ENCODE data around the gene SMAD2. TPM values are rescaled to one million over a fixed set of nuclear protein-coding genes. Genes with fewer than 3 reads are reported as not detected.

Gene SMAD2
- total and polyA plus RNA-seq, 9 of the 15 experiments (the other 6 are each of a cell fraction or from before 2014, with no cell fraction given): 9.2 to 49.6 (median 33.7) TPM

DNA sequence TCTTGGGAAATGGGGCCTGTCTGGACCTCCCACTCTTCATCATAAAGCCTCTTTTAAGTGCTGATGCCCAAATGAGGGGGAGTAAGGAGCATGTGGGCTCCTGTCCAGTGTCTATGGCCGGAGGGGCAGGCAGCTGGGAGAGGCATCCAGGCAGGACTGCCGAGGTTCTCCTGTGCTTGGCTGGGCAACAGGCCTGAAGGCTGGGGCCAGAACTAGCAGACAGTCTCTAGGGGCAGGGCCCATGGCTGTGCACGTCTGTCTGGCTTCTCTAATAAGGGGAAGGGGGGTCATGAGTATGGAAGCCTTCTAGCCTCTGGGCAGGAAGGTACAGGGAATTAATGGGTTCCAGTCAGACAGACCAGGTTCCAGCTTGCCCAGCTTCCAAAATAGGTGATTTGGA is 128.6 kb downstream of the SMAD2 start:
- DNase-seq (ENCODE audit: extremely low read depth in 1 of 4, low spot score in 3 of 4): no peak
- Histone ChIP-seq H3K79me2 (ENCODE audit: control insufficient read depth, insufficient read depth, low read length) (no peaks in the 10 kb centered on the region), H3K4me1 (replicated peaks in 1 of 2; ENCODE audit: control insufficient read depth in 2 of 2, insufficient read depth in 2 of 2, low read length in 2 of 2) (no peaks in the 10 kb centered on the region), H3K36me3 (ENCODE audit: control insufficient read depth, insufficient read depth, low read length) (no peaks in the 10 kb centered on the region), H3K4me3 (no peak overlapping the region), H3K27ac (ENCODE audit: extremely low read depth, low read depth, low read length) (no peak overlapping the region), H3K9ac (ENCODE audit: insufficient read depth in 1 of 2, low read depth in 2 of 2, low read length in 2 of 2) (no peak overlapping the region), H3K4me2 (ENCODE audit: insufficient read depth, low read length) (no peak overlapping the region), H3K9me3 (replicated peaks; ENCODE audit: control insufficient read depth, insufficient read depth, low read depth, low read length) (no peaks in the 10 kb centered on the region), H2AFZ (ENCODE audit: low read depth, low read length) (no peak overlapping the region), H3K9me1 (ENCODE audit: control insufficient read depth, insufficient read depth, low read length) (no peaks in the 10 kb centered on the region), H3K27me3 (ENCODE audit: control insufficient read depth in 2 of 2, insufficient read depth in 2 of 2, low read length in 2 of 2) (peaks cover 0 to 24% of the 10 kb centered on the region in 2 experiments; a peak in 4 of 5 replicates), H4K20me1 (replicated peaks; ENCODE audit: control insufficient read depth, insufficient read depth, low read length) (no peaks in the 10 kb centered on the region)
- BruUV-seq (replicated peaks): no TSS peak
- in situ Hi-C loops (cut with MboI) (no loop called here), intact Hi-C loops (cut with micrococcal nuclease) (no loop called here)
- WGBS (ENCODE audit: insufficient coverage, low coverage, missing lambda C conversion rate): 0% methylated on average over 3 of the region's 3 CpGs
- FAIRE-seq: no peak
- ChIA-PET POLR2A (interaction anchor here (0.6 to 1.0 kb wide), 2 partner anchors 102 to 570 kb away, joined by 3 read pairs; no protein-coding TSS in a partner anchor), CTCF (ENCODE audit: low intra/inter-chr PET ratio) (no interaction called here)
- no peak for ATAC-seq
- TF ChIP-seq RB1 (IDR thresholded peaks at IDR 0.05; ENCODE audit: low read depth): no peak
- TF ChIP-seq XRCC4 (IDR thresholded peaks at IDR 0.05; ENCODE audit: extremely low read depth, insufficient read depth, insufficient read length): no peak
- TF ChIP-seq ZBTB7A (IDR thresholded peaks at IDR 0.05; ENCODE audit: borderline replicate concordance, control insufficient read depth, low read depth, low read length): no peak
- TF ChIP-seq ZNF197 (CRISPR knock-in tag; IDR thresholded peaks at IDR 0.05; ENCODE audit: low read depth): no peak
- TF ChIP-seq ZNF253 (CRISPR knock-in tag; conservative IDR thresholded peaks at IDR 0.05): no peak
- TF ChIP-seq ZNF507 (tag; conservative IDR thresholded peaks at IDR 0.05): no peak
- TF ChIP-seq CTBP1 (IDR thresholded peaks at IDR 0.05; ENCODE audit: borderline replicate concordance): no peak
- no peak for TF ChIP-seq TCFL5 (CRISPR knock-in tag; conservative IDR thresholded peaks at IDR 0.05)
- no peak for TF ChIP-seq NFYB (IDR thresholded peaks at IDR 0.05; ENCODE audit: extremely low read depth, insufficient read length)
- TF ChIP-seq, protein P1, sequence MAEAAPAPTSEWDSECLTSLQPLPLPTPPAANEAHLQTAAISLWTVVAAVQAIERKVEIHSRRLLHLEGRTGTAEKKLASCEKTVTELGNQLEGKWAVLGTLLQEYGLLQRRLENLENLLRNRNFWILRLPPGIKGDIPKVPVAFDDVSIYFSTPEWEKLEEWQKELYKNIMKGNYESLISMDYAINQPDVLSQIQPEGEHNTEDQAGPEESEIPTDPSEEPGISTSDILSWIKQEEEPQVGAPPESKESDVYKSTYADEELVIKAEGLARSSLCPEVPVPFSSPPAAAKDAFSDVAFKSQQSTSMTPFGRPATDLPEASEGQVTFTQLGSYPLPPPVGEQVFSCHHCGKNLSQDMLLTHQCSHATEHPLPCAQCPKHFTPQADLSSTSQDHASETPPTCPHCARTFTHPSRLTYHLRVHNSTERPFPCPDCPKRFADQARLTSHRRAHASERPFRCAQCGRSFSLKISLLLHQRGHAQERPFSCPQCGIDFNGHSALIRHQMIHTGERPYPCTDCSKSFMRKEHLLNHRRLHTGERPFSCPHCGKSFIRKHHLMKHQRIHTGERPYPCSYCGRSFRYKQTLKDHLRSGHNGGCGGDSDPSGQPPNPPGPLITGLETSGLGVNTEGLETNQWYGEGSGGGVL (CRISPR knock-in tag; IDR thresholded peaks at IDR 0.05): no peak
- TF ChIP-seq HNRNPUL1 (IDR thresholded peaks at IDR 0.05; ENCODE audit: low read length): no peak
- TF ChIP-seq TAF9B (IDR thresholded peaks at IDR 0.05; ENCODE audit: partially characterized antibody): no peak
- TF ChIP-seq, protein P2, sequence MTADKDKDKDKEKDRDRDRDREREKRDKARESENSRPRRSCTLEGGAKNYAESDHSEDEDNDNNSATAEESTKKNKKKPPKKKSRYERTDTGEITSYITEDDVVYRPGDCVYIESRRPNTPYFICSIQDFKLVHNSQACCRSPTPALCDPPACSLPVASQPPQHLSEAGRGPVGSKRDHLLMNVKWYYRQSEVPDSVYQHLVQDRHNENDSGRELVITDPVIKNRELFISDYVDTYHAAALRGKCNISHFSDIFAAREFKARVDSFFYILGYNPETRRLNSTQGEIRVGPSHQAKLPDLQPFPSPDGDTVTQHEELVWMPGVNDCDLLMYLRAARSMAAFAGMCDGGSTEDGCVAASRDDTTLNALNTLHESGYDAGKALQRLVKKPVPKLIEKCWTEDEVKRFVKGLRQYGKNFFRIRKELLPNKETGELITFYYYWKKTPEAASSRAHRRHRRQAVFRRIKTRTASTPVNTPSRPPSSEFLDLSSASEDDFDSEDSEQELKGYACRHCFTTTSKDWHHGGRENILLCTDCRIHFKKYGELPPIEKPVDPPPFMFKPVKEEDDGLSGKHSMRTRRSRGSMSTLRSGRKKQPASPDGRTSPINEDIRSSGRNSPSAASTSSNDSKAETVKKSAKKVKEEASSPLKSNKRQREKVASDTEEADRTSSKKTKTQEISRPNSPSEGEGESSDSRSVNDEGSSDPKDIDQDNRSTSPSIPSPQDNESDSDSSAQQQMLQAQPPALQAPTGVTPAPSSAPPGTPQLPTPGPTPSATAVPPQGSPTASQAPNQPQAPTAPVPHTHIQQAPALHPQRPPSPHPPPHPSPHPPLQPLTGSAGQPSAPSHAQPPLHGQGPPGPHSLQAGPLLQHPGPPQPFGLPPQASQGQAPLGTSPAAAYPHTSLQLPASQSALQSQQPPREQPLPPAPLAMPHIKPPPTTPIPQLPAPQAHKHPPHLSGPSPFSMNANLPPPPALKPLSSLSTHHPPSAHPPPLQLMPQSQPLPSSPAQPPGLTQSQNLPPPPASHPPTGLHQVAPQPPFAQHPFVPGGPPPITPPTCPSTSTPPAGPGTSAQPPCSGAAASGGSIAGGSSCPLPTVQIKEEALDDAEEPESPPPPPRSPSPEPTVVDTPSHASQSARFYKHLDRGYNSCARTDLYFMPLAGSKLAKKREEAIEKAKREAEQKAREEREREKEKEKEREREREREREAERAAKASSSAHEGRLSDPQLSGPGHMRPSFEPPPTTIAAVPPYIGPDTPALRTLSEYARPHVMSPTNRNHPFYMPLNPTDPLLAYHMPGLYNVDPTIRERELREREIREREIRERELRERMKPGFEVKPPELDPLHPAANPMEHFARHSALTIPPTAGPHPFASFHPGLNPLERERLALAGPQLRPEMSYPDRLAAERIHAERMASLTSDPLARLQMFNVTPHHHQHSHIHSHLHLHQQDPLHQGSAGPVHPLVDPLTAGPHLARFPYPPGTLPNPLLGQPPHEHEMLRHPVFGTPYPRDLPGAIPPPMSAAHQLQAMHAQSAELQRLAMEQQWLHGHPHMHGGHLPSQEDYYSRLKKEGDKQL (CRISPR knock-in tag; IDR thresholded peaks at IDR 0.05; ENCODE audit: borderline replicate concordance): no peak
- no peak for TF ChIP-seq ZBTB17 (CRISPR knock-in tag; IDR thresholded peaks at IDR 0.05)
- TF ChIP-seq, protein P3, sequence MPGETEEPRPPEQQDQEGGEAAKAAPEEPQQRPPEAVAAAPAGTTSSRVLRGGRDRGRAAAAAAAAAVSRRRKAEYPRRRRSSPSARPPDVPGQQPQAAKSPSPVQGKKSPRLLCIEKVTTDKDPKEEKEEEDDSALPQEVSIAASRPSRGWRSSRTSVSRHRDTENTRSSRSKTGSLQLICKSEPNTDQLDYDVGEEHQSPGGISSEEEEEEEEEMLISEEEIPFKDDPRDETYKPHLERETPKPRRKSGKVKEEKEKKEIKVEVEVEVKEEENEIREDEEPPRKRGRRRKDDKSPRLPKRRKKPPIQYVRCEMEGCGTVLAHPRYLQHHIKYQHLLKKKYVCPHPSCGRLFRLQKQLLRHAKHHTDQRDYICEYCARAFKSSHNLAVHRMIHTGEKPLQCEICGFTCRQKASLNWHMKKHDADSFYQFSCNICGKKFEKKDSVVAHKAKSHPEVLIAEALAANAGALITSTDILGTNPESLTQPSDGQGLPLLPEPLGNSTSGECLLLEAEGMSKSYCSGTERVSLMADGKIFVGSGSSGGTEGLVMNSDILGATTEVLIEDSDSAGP (CRISPR knock-in tag; IDR thresholded peaks at IDR 0.05): no peak
